ENCODE data around the gene DACT2. TPM values are rescaled to one million over a fixed set of nuclear protein-coding genes. Genes with fewer than 3 reads are reported as not detected.
"Not testable (repeated sequence)": the region's sequence is repeated elsewhere in the genome, so short reads cannot be mapped to it uniquely, and the experiment has no call there.

The DACT2 gene
- total RNA-seq, 1 donor from 2014 or later, result 1.9 TPM

DNA sequence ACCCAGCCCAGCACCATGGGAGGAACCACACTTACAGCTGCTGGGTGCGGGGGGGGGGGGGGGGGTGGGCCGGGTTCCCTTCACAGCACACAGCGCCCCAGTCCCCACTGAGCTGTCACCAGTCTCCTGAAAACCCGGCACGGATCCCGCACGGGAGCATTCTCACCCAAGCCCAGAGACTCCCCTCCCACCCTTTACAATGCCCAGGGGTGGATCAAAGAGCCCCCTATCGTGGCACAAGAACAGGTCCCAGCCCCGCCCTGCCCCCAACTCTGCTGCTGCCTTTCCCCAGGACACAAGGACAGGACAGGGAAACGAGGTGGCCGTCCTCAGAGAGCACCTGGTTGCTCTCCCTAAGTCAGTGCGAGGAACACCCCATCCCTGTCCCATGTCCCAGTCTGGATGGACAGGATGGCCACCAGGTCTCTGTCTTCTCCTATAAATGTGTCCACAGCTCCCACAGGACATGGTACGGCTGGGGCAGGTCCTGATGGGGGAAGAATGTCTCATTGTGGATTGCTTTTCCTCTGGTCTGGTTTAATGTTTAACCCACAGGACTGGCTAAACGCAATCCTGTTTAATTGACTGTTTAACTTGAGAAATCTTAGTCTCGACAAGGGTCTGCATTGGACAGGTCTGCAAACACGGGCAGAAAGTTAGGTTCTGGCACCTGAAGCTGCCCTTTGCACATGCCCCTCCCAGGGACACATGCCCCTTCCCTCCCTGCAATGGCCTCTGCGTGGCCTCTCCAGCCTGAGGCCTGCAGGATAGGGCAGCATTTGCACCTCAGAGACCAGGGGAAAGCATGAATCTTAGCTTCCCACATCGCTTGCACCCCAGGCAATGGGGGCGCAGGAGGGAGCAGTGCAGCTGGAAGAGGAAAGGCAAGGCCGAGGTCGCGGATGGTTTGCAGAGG, 45.3 kb downstream of the DACT2 start:
- DNase-seq (ENCODE audit: low spot score) (no peak), ATAC-seq (no peak)
- intact Hi-C loops (cut with DNase I), result loop anchor here (10.0 kb wide), 1 partner anchor 1591 kb away; no protein-coding TSS in a partner anchor

- ATAC-seq (no peak), DNase-seq (ENCODE audit: low spot score) (no peak)
- intact Hi-C loops (cut with DNase I), result loop anchor here (10.0 kb wide), 1 partner anchor 1591 kb away; no protein-coding TSS in a partner anchor
Measured at GRCh38 chr6:168273441-168274036, 46.0 kb downstream of the DACT2 start.

GRCh38 chr6:168272415-168273325, 46.9 kb downstream of the DACT2 start:
- ATAC-seq (no peak), DNase-seq (ENCODE audit: low spot score) (no peak)
- intact Hi-C loops (cut with DNase I), result loop anchor here (10.0 kb wide), 1 partner anchor 1592 kb away; no protein-coding TSS in a partner anchor

GRCh38 chr6:168270274-168271172, 49.1 kb downstream of the DACT2 start:
- intact Hi-C loops (cut with DNase I), result loop anchor here (10.0 kb wide), 1 partner anchor 1594 kb away; no protein-coding TSS in a partner anchor
- ATAC-seq (no peak), DNase-seq (ENCODE audit: low spot score) (no peak)

DNA sequence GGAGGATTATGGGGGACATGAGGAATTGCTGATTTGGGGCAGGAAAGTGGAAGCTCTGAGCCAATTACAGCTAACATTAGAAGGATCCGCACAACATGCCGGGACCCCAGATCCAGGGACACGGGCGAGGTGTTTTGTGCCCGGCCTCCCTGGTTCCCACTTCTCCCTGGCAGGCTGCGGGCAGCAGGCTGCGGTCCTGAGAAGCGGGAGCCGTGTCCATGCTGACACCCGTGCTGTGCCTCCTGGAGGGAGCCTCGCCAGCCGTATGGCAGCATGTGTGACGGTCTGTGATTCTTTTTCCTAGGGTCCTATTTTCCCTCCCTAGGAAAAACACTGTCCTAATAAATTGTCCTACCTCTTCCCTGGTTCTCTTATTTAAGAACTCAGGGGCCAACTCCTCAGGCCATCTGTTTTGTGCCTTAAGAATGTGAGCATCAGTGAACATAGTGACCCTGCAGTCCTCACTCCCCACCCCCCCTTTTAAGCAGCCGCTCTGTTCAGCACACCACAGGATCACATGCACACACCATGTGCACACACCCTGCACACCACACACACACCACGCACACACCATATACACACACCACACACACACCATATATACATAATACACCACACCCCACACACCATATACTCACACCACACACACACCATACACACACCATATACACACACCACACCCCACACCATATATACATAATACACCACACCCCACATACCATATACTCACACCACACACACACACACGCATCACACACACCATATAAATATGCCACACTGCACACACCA, 49.9 kb downstream of the DACT2 start:
- DNase-seq (ENCODE audit: low spot score) (no peak), ATAC-seq (no peak)
- intact Hi-C loops (cut with DNase I), result loop anchor here (10.0 kb wide), 1 partner anchor 1595 kb away; no protein-coding TSS in a partner anchor

GRCh38 chr6:168268755-168269154, 50.8 kb downstream of the DACT2 start:
- DNase-seq (ENCODE audit: low spot score) (no peak), ATAC-seq (no peak)
- intact Hi-C loops (cut with DNase I), result no loop called here

- ATAC-seq; DNase-seq (ENCODE audit: low spot score); intact Hi-C loops (cut with DNase I): not testable (repeated sequence)
Measured at GRCh38 chr6:168267779-168268178, 51.8 kb downstream of the DACT2 start.

DNA sequence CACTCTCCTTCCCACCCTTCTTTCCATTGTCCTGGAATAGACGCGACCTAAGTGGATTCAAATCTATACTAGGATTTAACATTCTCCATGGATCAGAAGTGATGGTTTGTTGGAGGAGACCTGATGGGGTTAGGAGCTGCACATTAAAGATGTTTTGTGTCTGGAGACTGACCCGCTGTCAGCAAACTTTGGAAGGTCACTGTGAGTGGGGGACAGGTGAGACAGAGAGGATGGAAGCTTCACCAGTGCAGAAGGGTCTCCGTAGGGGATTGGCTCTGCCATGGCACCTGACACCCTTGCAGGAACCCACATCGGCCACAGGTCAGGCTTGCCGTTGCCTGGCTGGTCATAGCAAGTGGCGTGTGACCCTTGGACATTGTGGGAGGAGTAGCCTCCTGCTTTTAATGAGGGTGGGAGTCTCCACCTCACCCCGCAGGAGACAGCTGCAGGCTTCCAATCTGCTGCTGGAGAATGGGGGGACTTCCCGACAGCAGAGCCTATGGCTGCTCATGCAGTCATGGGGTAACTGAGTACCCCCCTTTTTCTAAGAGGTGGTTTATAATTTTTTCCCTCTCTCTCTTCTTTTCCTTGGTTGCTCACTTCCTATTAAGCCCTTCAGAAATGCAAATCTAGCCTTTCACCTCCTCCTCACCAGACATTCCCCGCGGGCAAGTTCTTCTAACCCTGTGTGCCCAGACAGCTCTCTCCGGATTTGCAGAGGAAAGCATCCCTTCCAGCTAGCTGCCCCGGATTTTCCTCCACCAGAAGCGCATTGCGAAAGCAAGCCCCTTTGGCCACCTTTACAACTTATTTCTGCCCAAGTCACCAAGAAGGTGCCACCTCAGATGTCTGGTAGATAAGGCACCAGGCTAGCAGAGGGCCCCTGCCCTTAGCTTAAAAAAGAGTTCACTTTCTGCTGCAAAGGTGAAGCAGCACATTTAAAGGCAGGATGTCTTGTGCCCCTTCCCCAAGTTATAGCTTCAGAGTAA, 53.5 kb downstream of the DACT2 start:
- intact Hi-C loops (cut with DNase I), result no loop called here
- ATAC-seq, result no peak
- no peak for DNase-seq (ENCODE audit: low spot score)

- no peak for ATAC-seq
- intact Hi-C loops (cut with DNase I), result no loop called here
- DNase-seq (ENCODE audit: low spot score), result no peak
Measured at GRCh38 chr6:168265394-168265793, 54.2 kb downstream of the DACT2 start.

DNA sequence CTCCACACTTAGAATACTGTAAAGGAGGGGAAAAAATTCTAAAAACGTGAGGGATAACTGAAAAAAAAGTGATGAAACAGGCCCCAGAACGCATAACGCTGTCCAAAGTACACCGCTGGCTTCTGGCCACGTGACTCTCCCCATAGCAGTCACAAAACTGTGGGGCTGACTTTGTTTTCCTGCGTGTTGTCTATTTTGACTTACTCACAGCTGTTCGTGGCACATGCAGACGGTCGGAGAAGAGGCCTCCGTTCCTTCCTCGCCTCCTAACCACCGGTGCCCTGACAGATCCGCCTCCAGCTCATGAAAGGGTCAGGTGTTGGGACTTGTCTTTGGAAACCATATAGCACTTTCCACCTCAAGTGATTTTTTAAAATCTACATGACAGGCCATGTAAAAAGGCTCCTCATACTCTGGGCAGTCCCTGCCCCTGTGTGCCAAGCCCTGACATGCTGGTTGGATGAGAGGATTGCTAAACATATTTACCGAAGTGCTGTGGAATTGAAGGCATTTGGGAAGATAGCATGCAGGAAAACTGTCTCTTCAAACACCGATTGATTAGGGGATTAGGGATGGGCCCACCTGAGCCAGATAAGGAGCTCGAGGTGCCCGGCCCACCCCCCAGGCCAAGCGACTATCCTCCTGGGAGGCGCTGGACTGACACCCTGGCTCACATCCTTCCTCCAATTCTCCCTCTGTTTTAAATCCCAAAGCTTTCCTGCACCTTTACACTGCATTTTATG, 54.8 kb downstream of the DACT2 start:
- DNase-seq (ENCODE audit: low spot score) (no peak), ATAC-seq (peak; percentile 45)
- intact Hi-C loops (cut with DNase I), result no loop called here

DNA sequence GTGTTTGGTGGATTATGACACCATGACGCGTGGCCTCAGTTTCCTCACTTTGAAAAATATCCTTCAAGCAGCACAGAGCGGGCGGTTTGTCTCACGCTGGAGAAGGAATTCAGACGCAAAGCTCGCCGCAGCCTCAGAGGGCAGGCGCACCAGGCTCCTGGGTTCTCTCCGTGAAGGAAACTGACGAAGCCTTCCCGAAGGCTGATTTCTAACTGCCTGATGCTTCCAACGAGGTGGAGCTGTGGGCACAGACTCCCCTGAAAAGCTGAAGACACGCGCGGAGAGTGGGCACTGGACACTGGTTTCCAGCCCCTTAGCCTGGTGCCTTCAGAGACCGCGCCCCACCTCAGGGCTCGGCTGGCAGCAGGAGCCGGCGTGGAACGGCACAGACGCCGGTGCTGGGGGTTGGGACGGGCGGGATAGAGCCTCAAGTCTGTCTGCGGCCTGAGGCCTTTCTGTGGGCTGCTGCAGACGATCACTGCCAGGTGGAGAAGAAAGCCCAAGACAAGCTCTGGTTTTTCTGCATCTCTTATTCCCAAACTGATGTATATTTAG, 56.1 kb downstream of the DACT2 start:
- ATAC-seq (no peak), DNase-seq (ENCODE audit: low spot score) (no peak)
- intact Hi-C loops (cut with DNase I), result no loop called here

DNA sequence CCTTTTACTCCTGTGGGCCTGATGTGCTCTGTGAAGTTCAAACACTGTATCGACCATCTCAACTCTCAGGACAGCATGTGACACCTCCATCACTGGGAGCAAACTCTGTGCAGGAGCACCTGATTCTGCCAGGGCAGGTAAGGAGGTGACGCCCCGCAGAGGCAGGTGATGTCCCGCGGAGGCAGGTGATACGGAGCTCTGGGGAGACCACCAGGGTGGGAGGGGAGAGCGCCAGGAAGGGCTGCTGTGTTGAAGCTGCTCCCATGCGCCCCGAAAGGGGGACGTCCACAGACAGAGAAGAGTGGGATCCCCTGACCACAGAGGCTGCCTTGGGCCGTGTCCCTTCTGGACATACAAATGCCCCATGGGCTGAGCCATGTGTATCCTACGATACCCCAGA, 58.3 kb downstream of the DACT2 start:
- ATAC-seq (no peak), DNase-seq (ENCODE audit: low spot score) (no peak)
- intact Hi-C loops (cut with DNase I), result no loop called here

DNA sequence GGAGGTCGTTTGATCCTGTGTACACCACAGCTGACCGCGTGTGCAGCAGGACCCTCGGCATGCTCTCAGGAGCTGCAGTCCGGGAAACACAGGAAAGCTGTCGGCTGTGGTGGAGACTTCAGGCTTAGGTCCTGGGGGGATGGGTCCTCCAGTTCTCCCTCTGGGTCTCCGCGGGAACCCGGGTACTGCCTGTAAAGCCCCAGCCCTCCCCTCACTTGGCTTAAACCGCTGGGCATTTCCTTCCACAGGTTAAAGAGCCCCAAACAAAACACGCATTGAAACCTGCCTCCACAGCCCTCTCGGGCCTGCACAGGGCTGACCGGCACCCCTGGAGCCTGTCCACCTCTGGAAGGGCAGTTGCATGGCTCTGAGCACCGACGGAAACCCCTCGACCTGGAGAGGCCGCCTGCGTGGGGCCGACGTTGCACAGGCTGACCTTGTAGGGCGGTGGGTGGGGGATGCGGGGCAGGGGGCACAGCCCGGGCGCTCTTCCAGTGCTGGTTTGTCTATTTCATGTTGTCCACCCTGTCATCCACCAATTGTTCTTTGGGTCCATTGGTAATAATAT, 59.1 kb downstream of the DACT2 start:
- DNase-seq (ENCODE audit: low spot score), result no peak
- intact Hi-C loops (cut with DNase I), result no loop called here
- ATAC-seq, result no peak

DNA sequence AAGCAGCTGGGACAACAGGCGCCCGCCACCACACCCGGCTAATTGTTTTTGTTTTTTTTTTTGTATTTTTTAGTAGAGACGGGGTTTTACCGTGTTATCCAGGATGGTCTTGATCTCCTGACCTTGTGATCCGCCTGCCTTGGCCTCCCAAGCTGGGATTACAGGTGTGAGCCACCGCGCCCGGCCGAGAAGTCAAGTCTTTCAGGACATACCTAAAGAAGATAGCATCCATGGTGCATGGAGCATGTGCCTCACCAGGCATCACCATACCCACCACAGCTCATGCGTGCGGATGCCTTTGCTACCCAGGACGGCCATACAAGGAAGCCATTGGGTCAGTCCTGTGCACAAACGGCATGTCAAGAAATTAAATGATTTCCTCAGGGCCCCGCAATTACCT, 60.8 kb downstream of the DACT2 start:
- DNase-seq (ENCODE audit: low spot score) (no peak), ATAC-seq (no peak)
- intact Hi-C loops (cut with DNase I), result no loop called here

DNA sequence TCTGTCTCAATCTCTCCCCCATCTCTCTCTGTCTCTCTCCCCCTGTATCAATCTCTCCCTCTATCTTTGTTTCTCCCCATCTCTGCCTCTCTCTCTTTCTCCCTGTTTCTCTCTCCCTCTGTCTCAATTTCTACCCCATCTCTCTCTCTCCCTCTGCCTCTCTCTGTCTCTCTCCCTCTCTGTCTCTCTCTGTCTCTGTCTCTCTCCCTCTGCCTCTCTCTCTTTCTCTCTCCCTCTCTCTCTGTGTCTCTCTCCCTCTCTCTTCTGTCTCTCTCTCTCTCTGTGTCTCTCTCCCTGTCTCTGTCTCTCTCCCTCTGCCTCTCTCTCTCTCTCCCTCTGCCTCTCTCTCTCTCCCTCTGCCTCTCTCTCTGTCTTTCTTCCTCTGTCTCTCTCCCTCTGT, 62.6 kb downstream of the DACT2 start:
- ATAC-seq (no peak), DNase-seq (ENCODE audit: low spot score) (no peak)
- intact Hi-C loops (cut with DNase I), result no loop called here

All from sciatic nerve (tissue), 2 donors.